Right atrium auricular region (tissue), 2 donors: ENCODE measurements around the gene SPOCK1. TPM values are rescaled to one million over a fixed set of nuclear protein-coding genes. Genes with fewer than 3 reads are reported as not detected.
A peak's percentile ranks its signal among the peaks of the same experiment; 100 is the strongest.

Source experiments
- DNase-seq: peaks from one replicate; pipeline ENCODE4 v3.0.0-alpha.2; 2019; ENCODE audit warnings: low spot score
- H3K27ac ChIP-seq, 2 donors: fragments of 200-600 bp; sonication (generic); 1 replicate in 1 of 2; 2 replicates in 1 of 2; pipeline ENCODE4 v1.5.1; 2016 to 2019
- H3K27me3 ChIP-seq, 2 donors: fragments of 200-600 bp; sonication (generic); one replicate each; pipeline versions ENCODE4 v1.5.1 to v1.6.0; 2017 to 2019
- H3K36me3 ChIP-seq: fragments of 200-600 bp; sonication (generic); one replicate; pipeline ENCODE4 v1.5.1; 2016
- H3K4me1 ChIP-seq, 2 donors: fragments of 200-600 bp; sonication (generic); one replicate each; pipeline versions ENCODE4 v1.5.1 to v1.6.0; 2017 to 2019
- H3K4me3 ChIP-seq, 2 donors: fragments of 200-600 bp; sonication (generic); 1 replicate in 1 of 2; 2 replicates in 1 of 2; pipeline ENCODE4 v1.5.1; 2017 to 2019; ENCODE audit warnings: mild to moderate bottlenecking in 1 of 2, moderate library complexity in 1 of 2
- H3K9me3 ChIP-seq, 2 donors: fragments of 200-600 bp; sonication (generic); one replicate each; pipeline ENCODE4 v1.5.1; 2019
- total RNA-seq, 2 donors: library from RNA; depleted of rRNA; stranded (reverse); fragments of >200 nt; gene quantifications; one replicate each; pipeline ENCODE4 v1.1.0, GENCODE V29; 2016
- TF ChIP-seq, protein P1 (sequence below), 2 donors: fragments of 200-600 bp; sonication (generic); IDR thresholded peaks; one replicate each; pipeline ENCODE4 v1.5.1; 2019; ENCODE audit warnings: antibody characterized with exemption in 2 of 2

Gene SPOCK1
- total RNA-seq, 2 donors from 2014 or later = 59.8 to 84.5 TPM

GRCh38 chr5:137287569-137287968 lies 211.6 kb downstream of the SPOCK1 start:
- H3K4me3 ChIP-seq = no peak overlapping the region
- no peak for DNase-seq
- TF ChIP-seq, protein P1, sequence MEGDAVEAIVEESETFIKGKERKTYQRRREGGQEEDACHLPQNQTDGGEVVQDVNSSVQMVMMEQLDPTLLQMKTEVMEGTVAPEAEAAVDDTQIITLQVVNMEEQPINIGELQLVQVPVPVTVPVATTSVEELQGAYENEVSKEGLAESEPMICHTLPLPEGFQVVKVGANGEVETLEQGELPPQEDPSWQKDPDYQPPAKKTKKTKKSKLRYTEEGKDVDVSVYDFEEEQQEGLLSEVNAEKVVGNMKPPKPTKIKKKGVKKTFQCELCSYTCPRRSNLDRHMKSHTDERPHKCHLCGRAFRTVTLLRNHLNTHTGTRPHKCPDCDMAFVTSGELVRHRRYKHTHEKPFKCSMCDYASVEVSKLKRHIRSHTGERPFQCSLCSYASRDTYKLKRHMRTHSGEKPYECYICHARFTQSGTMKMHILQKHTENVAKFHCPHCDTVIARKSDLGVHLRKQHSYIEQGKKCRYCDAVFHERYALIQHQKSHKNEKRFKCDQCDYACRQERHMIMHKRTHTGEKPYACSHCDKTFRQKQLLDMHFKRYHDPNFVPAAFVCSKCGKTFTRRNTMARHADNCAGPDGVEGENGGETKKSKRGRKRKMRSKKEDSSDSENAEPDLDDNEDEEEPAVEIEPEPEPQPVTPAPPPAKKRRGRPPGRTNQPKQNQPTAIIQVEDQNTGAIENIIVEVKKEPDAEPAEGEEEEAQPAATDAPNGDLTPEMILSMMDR (IDR thresholded peaks at IDR 0.05) = no peak

GRCh38 chr5:137286025-137286610 lies 213.0 kb downstream of the SPOCK1 start:
- H3K27me3 ChIP-seq = no peaks in the 10 kb centered on the region
- TF ChIP-seq, protein P1 (IDR thresholded peaks at IDR 0.05) = no peak
- H3K4me1 ChIP-seq = peaks cover 0 to 45% of the 10 kb centered on the region in 2 donors
- peak overlapping the region; percentile 37 to 69 for H3K27ac ChIP-seq
- DNase-seq = no peak
- H3K36me3 ChIP-seq = no peaks in the 10 kb centered on the region
- no peak overlapping the region for H3K4me3 ChIP-seq
- no peaks in the 10 kb centered on the region for H3K9me3 ChIP-seq

More at GRCh38 chr5:137287569-137287968, 211.6 kb downstream of the SPOCK1 start:
- no peak overlapping the region for H3K27ac ChIP-seq
- H3K27me3 ChIP-seq = no peaks in the 10 kb centered on the region
- H3K36me3 ChIP-seq = no peaks in the 10 kb centered on the region
- H3K4me1 ChIP-seq = peaks cover 0 to 30% of the 10 kb centered on the region in 2 donors
- no peaks in the 10 kb centered on the region for H3K9me3 ChIP-seq

DNA sequence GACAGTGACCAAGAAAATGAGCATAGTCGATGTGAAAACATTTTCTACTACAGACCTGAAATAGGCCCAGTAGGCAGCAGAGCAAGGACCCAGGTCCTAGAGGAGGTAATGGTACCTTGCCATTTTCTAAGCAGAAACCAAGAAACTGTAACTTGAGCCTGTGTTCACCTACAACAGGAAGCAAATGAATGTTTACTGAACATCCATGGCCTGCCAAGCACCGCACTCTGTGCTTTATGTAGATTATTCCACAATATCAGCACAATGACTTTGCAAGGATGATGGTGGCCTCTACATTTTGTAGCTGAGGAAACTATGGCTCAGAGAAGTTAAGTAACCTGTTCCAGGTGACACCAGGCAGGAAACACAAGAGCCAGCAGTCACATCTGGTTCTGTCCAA lies 215.3 kb downstream of the SPOCK1 start:
- DNase-seq = no peak
- Histone ChIP-seq H3K27ac (peak overlapping the region in 1 of 2 donors; percentile 80), H3K36me3 (no peaks in the 10 kb centered on the region), H3K4me1 (peaks cover 0 to 52% of the 10 kb centered on the region in 2 donors), H3K9me3 (no peaks in the 10 kb centered on the region), H3K4me3 (no peak overlapping the region), H3K27me3 (no peaks in the 10 kb centered on the region)
- TF ChIP-seq, protein P1 (IDR thresholded peaks at IDR 0.05) = no peak

DNA sequence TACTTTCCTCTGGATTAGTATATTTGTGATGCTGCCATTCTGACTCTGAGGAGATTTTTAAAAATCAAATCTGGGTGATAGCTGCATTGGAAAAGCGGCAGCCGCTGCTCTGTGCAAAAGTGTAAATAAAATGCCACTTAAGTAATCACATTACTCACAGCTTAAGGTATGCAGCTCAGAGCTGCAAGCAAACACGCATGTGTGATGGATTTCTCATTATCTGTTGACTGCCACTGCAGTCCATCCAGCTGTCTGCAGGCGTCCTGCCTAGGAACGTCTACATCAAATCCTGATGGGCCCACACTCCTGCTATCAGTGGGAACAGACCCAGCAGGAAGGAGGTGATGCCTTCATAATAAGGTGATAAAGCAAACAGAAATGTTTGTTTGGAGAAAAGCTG lies 216.9 kb downstream of the SPOCK1 start:
- Histone ChIP-seq H3K4me3 (no peak overlapping the region), H3K9me3 (no peaks in the 10 kb centered on the region), H3K4me1 (peaks cover 0 to 47% of the 10 kb centered on the region in 2 donors), H3K27me3 (no peaks in the 10 kb centered on the region), H3K36me3 (no peaks in the 10 kb centered on the region), H3K27ac (peak overlapping the region; percentile 61 to 80)
- TF ChIP-seq, protein P1 (IDR thresholded peaks at IDR 0.05) = no peak
- DNase-seq = no peak

DNA sequence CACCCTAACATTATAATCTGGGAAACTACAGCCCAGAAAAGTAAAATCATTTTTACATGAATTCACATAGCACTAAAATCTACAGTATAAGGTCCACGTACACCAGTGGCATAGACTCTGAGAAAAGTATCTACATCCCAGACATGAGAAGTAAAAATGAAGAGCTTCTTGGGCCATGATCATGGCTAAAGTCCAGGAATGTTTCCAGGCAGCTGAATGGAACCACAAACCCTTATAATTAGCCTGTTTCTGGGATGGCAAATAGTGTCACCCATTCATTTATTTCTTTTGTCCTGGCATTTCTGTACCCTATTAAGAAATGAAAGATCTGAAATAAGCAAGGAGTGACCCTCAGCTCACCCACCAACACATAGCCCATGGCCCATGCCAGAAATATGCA lies 217.9 kb downstream of the SPOCK1 start:
- no peak for DNase-seq
- TF ChIP-seq, protein P1 (IDR thresholded peaks at IDR 0.05) = no peak
- peaks cover 0 to 39% of the 10 kb centered on the region in 2 donors for H3K4me1 ChIP-seq
- H3K4me3 ChIP-seq = no peak overlapping the region
- H3K9me3 ChIP-seq = no peaks in the 10 kb centered on the region
- no peaks in the 10 kb centered on the region for H3K27me3 ChIP-seq
- peak overlapping the region; percentile 61 to 80 for H3K27ac ChIP-seq
- H3K36me3 ChIP-seq = no peaks in the 10 kb centered on the region

GRCh38 chr5:137280656-137281055 lies 218.5 kb downstream of the SPOCK1 start:
- TF ChIP-seq, protein P1 (IDR thresholded peaks at IDR 0.05) = no peak
- no peaks in the 10 kb centered on the region for H3K27me3 ChIP-seq
- H3K9me3 ChIP-seq = no peaks in the 10 kb centered on the region
- H3K4me3 ChIP-seq = no peak overlapping the region
- H3K4me1 ChIP-seq = peaks cover 0 to 33% of the 10 kb centered on the region in 2 donors
- DNase-seq = no peak
- H3K27ac ChIP-seq = peak overlapping the region in 1 of 2 donors; percentile 80
- no peaks in the 10 kb centered on the region for H3K36me3 ChIP-seq
